ENCODE measurements around the gene CYP20A1.
A peak's percentile ranks its signal among the peaks of the same experiment; 100 is the strongest.
"Not testable (repeated sequence)": the region's sequence is repeated elsewhere in the genome, so short reads cannot be mapped to it uniquely, and the experiment has no call there.

Gene CYP20A1

GRCh38 chr2:203282101-203282500, 43.3 kb downstream of the CYP20A1 start:
- DNase-seq (ENCODE audit: low spot score), result no peak

GRCh38 chr2:203286532-203286931, 47.7 kb downstream of the CYP20A1 start:
- DNase-seq (ENCODE audit: low spot score), result no peak

GRCh38 chr2:203301667-203302066, 62.8 kb downstream of the CYP20A1 start:
- no peak for DNase-seq (ENCODE audit: low spot score)

- DNase-seq (ENCODE audit: low spot score), result not testable (repeated sequence)
Measured at GRCh38 chr2:203302586-203302985, 63.8 kb downstream of the CYP20A1 start.

- no peak for DNase-seq (ENCODE audit: low spot score)
Measured at GRCh38 chr2:203310688-203311436, 72.0 kb downstream of the CYP20A1 start.

- DNase-seq (ENCODE audit: low spot score), result no peak
Measured at GRCh38 chr2:203326356-203326755, 87.5 kb downstream of the CYP20A1 start.

GRCh38 chr2:203327582-203327900, 88.7 kb downstream of the CYP20A1 start:
- DNase-seq (ENCODE audit: low spot score), result no peak

GRCh38 chr2:203327901-203328759, 89.3 kb downstream of the CYP20A1 start, which contains the start of gene ABI2:
TSS of gene ABI2 (plus strand) at chr2:203328394. CDS start at chr2:203328515, 121 bp downstream.
- peak; percentile 79 for DNase-seq (ENCODE audit: low spot score)

- DNase-seq (ENCODE audit: low spot score), result peak; percentile 8
Measured at GRCh38 chr2:203328760-203329540, 90.1 kb downstream of the CYP20A1 start.

GRCh38 chr2:203330434-203330833, 91.6 kb downstream of the CYP20A1 start:
- DNase-seq (ENCODE audit: low spot score), result no peak

GRCh38 chr2:203338322-203338721, 99.5 kb downstream of the CYP20A1 start:
- no peak for DNase-seq (ENCODE audit: low spot score)

GRCh38 chr2:203340791-203341487, 102.1 kb downstream of the CYP20A1 start:
- no peak for DNase-seq (ENCODE audit: low spot score)

- DNase-seq (ENCODE audit: low spot score), result no peak
Measured at GRCh38 chr2:203341741-203342310, 103.0 kb downstream of the CYP20A1 start.

- DNase-seq (ENCODE audit: low spot score), result not testable (repeated sequence)
Measured at GRCh38 chr2:203342374-203342773, 103.6 kb downstream of the CYP20A1 start.

GRCh38 chr2:203344667-203345066, 105.8 kb downstream of the CYP20A1 start:
- DNase-seq (ENCODE audit: low spot score), result no peak

GRCh38 chr2:203346612-203347011, 107.8 kb downstream of the CYP20A1 start:
- DNase-seq (ENCODE audit: low spot score), result no peak

GRCh38 chr2:203347375-203347774, 108.6 kb downstream of the CYP20A1 start:
- no peak for DNase-seq (ENCODE audit: low spot score)

- DNase-seq (ENCODE audit: low spot score), result no peak
Measured at GRCh38 chr2:203352604-203353255, 113.9 kb downstream of the CYP20A1 start.

GRCh38 chr2:203354966-203355365, 116.1 kb downstream of the CYP20A1 start:
- no peak for DNase-seq (ENCODE audit: low spot score)
